ENCODE measurements around the gene INAVA. TPM values are rescaled to one million over a fixed set of nuclear protein-coding genes. Genes with fewer than 3 reads are reported as not detected.
"Not testable (repeated sequence)": the region's sequence is repeated elsewhere in the genome, so short reads cannot be mapped to it uniquely, and the experiment has no call there.

INAVA gene
- total RNA-seq, 1 experiment from 2014 or later = 41.2 TPM

- ATAC-seq (no peak), DNase-seq (ENCODE audit: low spot score) (no peak)
- Mint-ChIP-seq H3K9me3 (peaks cover 12% of the 10 kb centered on the region), H3K4me1 (no peaks in the 10 kb centered on the region), H3K4me3 (no peak overlapping the region), H3K36me3 (no peaks in the 10 kb centered on the region), H3K27ac (no peak overlapping the region), H3K27me3 (ENCODE audit: low read depth) (no peaks in the 10 kb centered on the region)
- ChIA-PET CTCF (interaction anchor here (1.0 kb wide), 1 partner anchor 312 kb away, joined by 3 read pairs; no protein-coding TSS in a partner anchor), POLR2A (no interaction called here)
- TF ChIP-seq ZNF317 (CRISPR knock-in tag; IDR thresholded peaks at IDR 0.05; ENCODE audit: borderline replicate concordance, low read depth) (no peak), ETV6 (CRISPR knock-in tag; IDR thresholded peaks at IDR 0.05) (no peak), ATF1 (CRISPR knock-in tag; IDR thresholded peaks at IDR 0.05) (no peak), JUN (CRISPR knock-in tag; IDR thresholded peaks at IDR 0.05) (no peak), NR1H2 (CRISPR knock-in tag; IDR thresholded peaks at IDR 0.05) (no peak), FOXK1 (CRISPR knock-in tag; IDR thresholded peaks at IDR 0.05) (no peak), ZNF425 (CRISPR knock-in tag; conservative IDR thresholded peaks at IDR 0.05) (no peak), TP53 (CRISPR knock-in tag; IDR thresholded peaks at IDR 0.05) (no peak), PRDM15 (CRISPR knock-in tag; IDR thresholded peaks at IDR 0.05) (no peak), MLX (CRISPR knock-in tag; IDR thresholded peaks at IDR 0.05) (no peak), CTCF (IDR thresholded peaks at IDR 0.05) (no peak), E2F4 (CRISPR knock-in tag; IDR thresholded peaks at IDR 0.05; ENCODE audit: borderline replicate concordance, low read depth) (no peak), USF2 (CRISPR knock-in tag; IDR thresholded peaks at IDR 0.05) (no peak), CREB1 (CRISPR knock-in tag; IDR thresholded peaks at IDR 0.05) (no peak), CBFB (CRISPR knock-in tag; IDR thresholded peaks at IDR 0.05; ENCODE audit: low read depth) (no peak), SP1 (CRISPR knock-in tag; conservative IDR thresholded peaks at IDR 0.05) (no peak), ZNF121 (CRISPR knock-in tag; IDR thresholded peaks at IDR 0.05) (no peak)
- TF ChIP-seq, protein P1, sequence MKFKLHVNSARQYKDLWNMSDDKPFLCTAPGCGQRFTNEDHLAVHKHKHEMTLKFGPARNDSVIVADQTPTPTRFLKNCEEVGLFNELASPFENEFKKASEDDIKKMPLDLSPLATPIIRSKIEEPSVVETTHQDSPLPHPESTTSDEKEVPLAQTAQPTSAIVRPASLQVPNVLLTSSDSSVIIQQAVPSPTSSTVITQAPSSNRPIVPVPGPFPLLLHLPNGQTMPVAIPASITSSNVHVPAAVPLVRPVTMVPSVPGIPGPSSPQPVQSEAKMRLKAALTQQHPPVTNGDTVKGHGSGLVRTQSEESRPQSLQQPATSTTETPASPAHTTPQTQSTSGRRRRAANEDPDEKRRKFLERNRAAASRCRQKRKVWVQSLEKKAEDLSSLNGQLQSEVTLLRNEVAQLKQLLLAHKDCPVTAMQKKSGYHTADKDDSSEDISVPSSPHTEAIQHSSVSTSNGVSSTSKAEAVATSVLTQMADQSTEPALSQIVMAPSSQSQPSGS (CRISPR knock-in tag; IDR thresholded peaks at IDR 0.05; ENCODE audit: borderline replicate concordance, low read depth) = no peak
- TF ChIP-seq, protein P2, sequence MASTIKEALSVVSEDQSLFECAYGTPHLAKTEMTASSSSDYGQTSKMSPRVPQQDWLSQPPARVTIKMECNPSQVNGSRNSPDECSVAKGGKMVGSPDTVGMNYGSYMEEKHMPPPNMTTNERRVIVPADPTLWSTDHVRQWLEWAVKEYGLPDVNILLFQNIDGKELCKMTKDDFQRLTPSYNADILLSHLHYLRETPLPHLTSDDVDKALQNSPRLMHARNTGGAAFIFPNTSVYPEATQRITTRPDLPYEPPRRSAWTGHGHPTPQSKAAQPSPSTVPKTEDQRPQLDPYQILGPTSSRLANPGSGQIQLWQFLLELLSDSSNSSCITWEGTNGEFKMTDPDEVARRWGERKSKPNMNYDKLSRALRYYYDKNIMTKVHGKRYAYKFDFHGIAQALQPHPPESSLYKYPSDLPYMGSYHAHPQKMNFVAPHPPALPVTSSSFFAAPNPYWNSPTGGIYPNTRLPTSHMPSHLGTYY (CRISPR knock-in tag; IDR thresholded peaks at IDR 0.05) = no peak
Measured at GRCh38 chr1:200934676-200935245, 40.1 kb downstream of the INAVA start.

DNA sequence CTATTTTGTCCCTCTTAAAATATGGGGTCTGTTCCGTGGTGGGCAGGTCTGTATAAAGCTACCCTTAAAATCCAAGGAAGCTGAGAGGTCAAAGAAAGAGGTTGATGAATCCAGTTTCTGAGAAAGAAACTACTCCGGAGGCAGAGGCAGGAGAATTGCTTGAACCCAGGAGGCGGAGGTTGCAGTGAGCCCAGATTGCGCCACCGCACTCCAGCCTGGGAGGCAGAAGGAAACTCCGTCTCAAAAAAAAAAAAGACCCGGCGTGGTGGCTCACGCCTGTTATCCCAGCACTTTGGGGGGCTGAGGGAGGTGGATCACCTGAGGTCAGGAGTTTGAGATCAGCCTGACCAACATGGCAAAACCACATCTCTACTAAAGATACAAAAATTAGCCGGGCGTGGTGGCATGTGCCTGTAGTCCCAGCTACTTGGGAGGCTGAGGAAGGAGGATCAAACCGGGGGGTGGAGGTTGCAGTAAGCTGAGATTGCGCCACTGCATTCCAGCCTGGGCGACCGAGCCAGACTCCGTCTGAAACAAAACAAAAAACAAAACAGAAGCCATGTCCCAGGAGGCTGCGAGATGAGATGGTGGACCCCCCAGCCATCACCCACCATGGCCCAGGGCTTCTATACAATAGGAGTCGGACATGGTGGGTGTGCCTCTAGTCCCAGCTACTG, 40.7 kb downstream of the INAVA start:
- H3K4me1 Mint-ChIP-seq; H3K27ac Mint-ChIP-seq; H3K4me3 Mint-ChIP-seq; H3K27me3 Mint-ChIP-seq (ENCODE audit: low read depth); H3K36me3 Mint-ChIP-seq; POLR2A ChIA-PET; ATAC-seq; DNase-seq (ENCODE audit: low spot score): not testable (repeated sequence)
- peaks cover 17% of the 10 kb centered on the region for H3K9me3 Mint-ChIP-seq
- CTCF ChIA-PET = interaction anchor here (1.0 kb wide), 1 partner anchor 313 kb away, joined by 3 read pairs; no protein-coding TSS in a partner anchor

Data from WTC11 (cell line).